GM23248 (cell line): ENCODE results near the gene SUGCT. TPM values are rescaled to one million over a fixed set of nuclear protein-coding genes. Genes with fewer than 3 reads are reported as not detected.
A peak's percentile ranks its signal among the peaks of the same experiment; 100 is the strongest.

Experiments
- DNase-seq: peaks from one replicate; pipeline ENCODE4 v3.0.0-alpha.2; 2015
- H2AFZ ChIP-seq: fragments of 200-600 bp; sonication (generic); 2 replicates; pipeline ENCODE4 v1.6.1; 2016; ENCODE audit warnings: antibody characterized with exemption
- H3F3A ChIP-seq: fragments of 200-600 bp; sonication (generic); 2 replicates; pipeline ENCODE4 v1.6.1; 2016; ENCODE audit warnings: mild to moderate bottlenecking, antibody characterized with exemption, mixed run types; ENCODE audit not compliant: insufficient read depth
- H3K27ac ChIP-seq: fragments of 200-600 bp; sonication (generic); 2 replicates; pipeline ENCODE4 v1.5.1; 2016; ENCODE audit warnings: mild to moderate bottlenecking
- H3K27me3 ChIP-seq: fragments of 200-600 bp; sonication (generic); replicated peaks from 2 replicates; pipeline ENCODE4 v1.6.1; 2016; ENCODE audit warnings: mild to moderate bottlenecking; ENCODE audit not compliant: insufficient read depth
- H3K36me3 ChIP-seq: fragments of 200-600 bp; sonication (generic); 2 replicates; pipeline ENCODE4 v1.6.1; 2016; ENCODE audit warnings: low read depth, mild to moderate bottlenecking
- H3K4me1 ChIP-seq: fragments of 200-600 bp; sonication (generic); 2 replicates; pipeline ENCODE4 v1.6.1; 2016; ENCODE audit warnings: mild to moderate bottlenecking; ENCODE audit not compliant: insufficient read depth
- H3K4me2 ChIP-seq: fragments of 200-600 bp; sonication (generic); one replicate; pipeline ENCODE4 v1.6.1; 2016; ENCODE audit warnings: mild to moderate bottlenecking; ENCODE audit not compliant: unreplicated experiment
- H3K4me3 ChIP-seq: fragments of 200-600 bp; sonication (generic); 2 replicates; pipeline ENCODE4 v1.5.1; 2016; ENCODE audit warnings: mild to moderate bottlenecking
- H3K79me2 ChIP-seq: fragments of 200-600 bp; sonication (generic); 2 replicates; pipeline ENCODE4 v1.6.1; 2016; ENCODE audit warnings: mild to moderate bottlenecking; ENCODE audit not compliant: insufficient read depth
- H3K9ac ChIP-seq: fragments of 200-600 bp; sonication (generic); 2 replicates; pipeline ENCODE4 v1.6.1; 2016; ENCODE audit warnings: mild to moderate bottlenecking
- H3K9me2 ChIP-seq: fragments of 200-600 bp; sonication (generic); 2 replicates; pipeline ENCODE4 v1.6.1; 2016; ENCODE audit warnings: mixed run types, mild to moderate bottlenecking, moderate library complexity; ENCODE audit not compliant: insufficient read depth
- H3K9me3 ChIP-seq: fragments of 200-600 bp; sonication (generic); one replicate; pipeline ENCODE4 v1.6.1; 2017; ENCODE audit warnings: low read depth
- H4K20me1 ChIP-seq: fragments of 200-600 bp; sonication (generic); 2 replicates; pipeline ENCODE4 v1.6.0; 2016; ENCODE audit not compliant: insufficient read depth
- EZH2 ChIP-seq: fragments of 200-600 bp; sonication (generic); IDR thresholded peaks from 2 replicates; pipeline ENCODE4 v1.6.1; 2018; ENCODE audit warnings: antibody characterized with exemption, mild to moderate bottlenecking; ENCODE audit not compliant: insufficient read depth, poor library complexity, severe bottlenecking
- EZH2phosphoT487 ChIP-seq: fragments of 200-600 bp; sonication (generic); IDR thresholded peaks from 2 replicates; pipeline ENCODE4 v1.6.1; 2018; ENCODE audit warnings: antibody characterized with exemption, moderate library complexity, mild to moderate bottlenecking, low read depth; ENCODE audit not compliant: insufficient read depth
- WGBS, 2 experiments: methylation state at CpG; one replicate each; pipeline ENCODE4 v1.1.6; 2015 to 2017; ENCODE audit warnings: low lambda C conversion rate in 2 of 2, low coverage in 1 of 2; ENCODE audit errors: missing lambda C conversion rate in 2 of 2; 5-methylcytosine and 5-hydroxymethylcytosine counted together
- in situ Hi-C: fragments of 300-500 bp; cut with MboI; formaldehyde crosslinking; loops from 2 replicates; pipeline ENCODE4 v1.15.0; 2020
- polyA plus RNA-seq: library from polyadenylated mRNA; unstranded; fragments of >200 nt; fragmentation: Nextera tagmentation; extraction: Ambion mirVana; gene quantifications from 2 replicates; pipeline ENCODE4 v1.2.1, GENCODE V29; 2016
- total RNA-seq: library from RNA; depleted of rRNA; stranded (reverse); fragments of >200 nt; shearing (Covaris generic); gene quantifications from 2 replicates; pipeline ENCODE4 v1.2.3, GENCODE V29; 2014

The SUGCT gene
- total and polyA plus RNA-seq, 2 experiments from 2014 or later: 2.2 to 7.1 TPM

- Histone ChIP-seq H3K9me3 (no peaks in the 10 kb centered on the region), H3K4me3 (no peak overlapping the region), H3K36me3 (no peaks in the 10 kb centered on the region), H3K9ac (no peak overlapping the region), H3F3A (peaks cover 14% of the 10 kb centered on the region), H3K9me2 (no peaks in the 10 kb centered on the region), H3K4me2 (peak overlapping the region; percentile 23), H3K4me1 (peaks cover 34% of the 10 kb centered on the region), H3K27ac (no peak overlapping the region), H4K20me1 (no peaks in the 10 kb centered on the region), H2AFZ (no peak overlapping the region), H3K79me2 (no peaks in the 10 kb centered on the region), H3K27me3 (no peaks in the 10 kb centered on the region)
- in situ Hi-C loops: no loop called here
- WGBS, 2 experiments: 69 to 77% methylated on average over 5 of the region's 5 CpGs
- TF ChIP-seq EZH2: no peak
- TF ChIP-seq EZH2phosphoT487: no peak
- DNase-seq: peak; percentile 63
These were observed 615.1 kb downstream of the SUGCT start for GRCh38 chr7:40749877-40750276.

GRCh38 chr7:40753455-40753854 is 618.6 kb downstream of the SUGCT start:
- TF ChIP-seq EZH2 (no peak), EZH2phosphoT487 (no peak)
- H3K9ac ChIP-seq: no peak overlapping the region
- no peaks in the 10 kb centered on the region for H3K36me3 ChIP-seq
- no peaks in the 10 kb centered on the region for H3K9me3 ChIP-seq
- H3K4me1 ChIP-seq: peaks cover 20% of the 10 kb centered on the region
- in situ Hi-C loops: no loop called here
- H4K20me1 ChIP-seq: no peaks in the 10 kb centered on the region
- H3K4me3 ChIP-seq: no peak overlapping the region
- H3K9me2 ChIP-seq: no peaks in the 10 kb centered on the region
- peaks cover 14% of the 10 kb centered on the region for H3F3A ChIP-seq
- H3K27me3 ChIP-seq: no peaks in the 10 kb centered on the region
- peak; percentile 12 for DNase-seq
- no peak overlapping the region for H3K27ac ChIP-seq
- no peak overlapping the region for H2AFZ ChIP-seq
- WGBS, 2 experiments: 59 to 67% methylated on average over 2 of the region's 2 CpGs
- no peak overlapping the region for H3K4me2 ChIP-seq
- H3K79me2 ChIP-seq: no peaks in the 10 kb centered on the region

GRCh38 chr7:40755438-40755837 is 620.6 kb downstream of the SUGCT start:
- H3K27ac ChIP-seq: no peak overlapping the region

GRCh38 chr7:40757109-40757508 is 622.3 kb downstream of the SUGCT start:
- WGBS, 2 experiments: 83 to 87% methylated on average over 4 of the region's 4 CpGs
- H3F3A ChIP-seq: no peaks in the 10 kb centered on the region
- no peaks in the 10 kb centered on the region for H3K36me3 ChIP-seq
- H3K4me1 ChIP-seq: peaks cover 8% of the 10 kb centered on the region
- H3K4me2 ChIP-seq: no peak overlapping the region
- no peak for DNase-seq
- H3K27me3 ChIP-seq: no peaks in the 10 kb centered on the region
- H3K27ac ChIP-seq: no peak overlapping the region
- H3K9ac ChIP-seq: no peak overlapping the region
- in situ Hi-C loops: no loop called here
- H3K4me3 ChIP-seq: no peak overlapping the region
- no peaks in the 10 kb centered on the region for H3K79me2 ChIP-seq
- H3K9me2 ChIP-seq: no peaks in the 10 kb centered on the region
- no peak overlapping the region for H2AFZ ChIP-seq
- no peaks in the 10 kb centered on the region for H4K20me1 ChIP-seq
- TF ChIP-seq EZH2 (no peak), EZH2phosphoT487 (no peak)
- no peaks in the 10 kb centered on the region for H3K9me3 ChIP-seq

More at GRCh38 chr7:40755438-40755837, 620.6 kb downstream of the SUGCT start:
- Histone ChIP-seq H3K36me3 (no peaks in the 10 kb centered on the region), H4K20me1 (no peaks in the 10 kb centered on the region), H3K79me2 (no peaks in the 10 kb centered on the region), H3K4me3 (no peak overlapping the region), H3K9me2 (no peaks in the 10 kb centered on the region), H3K9me3 (no peaks in the 10 kb centered on the region), H3K27me3 (no peaks in the 10 kb centered on the region), H3K4me2 (no peak overlapping the region), H3K4me1 (peaks cover 8% of the 10 kb centered on the region), H3F3A (0 out of 2 replicates have a peak, but pooled peaks cover 4% of the 10 kb centered on the region), H2AFZ (no peak overlapping the region), H3K9ac (no peak overlapping the region)
- WGBS, 2 experiments: 97 to 100% methylated on average over 2 of the region's 2 CpGs
- no peak for DNase-seq
- no peak for TF ChIP-seq EZH2phosphoT487
- TF ChIP-seq EZH2: no peak
- in situ Hi-C loops: no loop called here

- H3K9me3 ChIP-seq: no peaks in the 10 kb centered on the region
- H4K20me1 ChIP-seq: no peaks in the 10 kb centered on the region
- H3K27me3 ChIP-seq: no peaks in the 10 kb centered on the region
- no peak overlapping the region for H3K4me3 ChIP-seq
- H3K4me1 ChIP-seq: peaks cover 4% of the 10 kb centered on the region
- no peak overlapping the region for H2AFZ ChIP-seq
- no peaks in the 10 kb centered on the region for H3K9me2 ChIP-seq
- DNase-seq: no peak
- no peaks in the 10 kb centered on the region for H3K79me2 ChIP-seq
- no peak overlapping the region for H3K9ac ChIP-seq
- H3K36me3 ChIP-seq: no peaks in the 10 kb centered on the region
- 93 to 94% methylated on average over 3 of the region's 3 CpGs for WGBS, 2 experiments
- H3K4me2 ChIP-seq: no peak overlapping the region
- no peak overlapping the region for H3K27ac ChIP-seq
- in situ Hi-C loops: no loop called here
- H3F3A ChIP-seq: no peaks in the 10 kb centered on the region
- TF ChIP-seq EZH2phosphoT487 (no peak), EZH2 (no peak)
These were observed 623.8 kb downstream of the SUGCT start for GRCh38 chr7:40758590-40758989.
